Esophagus (tissue), 2 donors: Measurements from ENCODE around the gene SLC49A3. TPM values are rescaled to one million over a fixed set of nuclear protein-coding genes. Genes with fewer than 3 reads are reported as not detected.
"Not testable (repeated sequence)": the region's sequence is repeated elsewhere in the genome, so short reads cannot be mapped to it uniquely, and the experiment has no call there.

Experiments used
- H3K27ac ChIP-seq, 2 donors: one replicate each; pipeline ENCODE4 v1.5.1; 2013; ENCODE audit warnings: low read depth in 2 of 2, mild to moderate bottlenecking in 2 of 2, inconsistent platforms in 1 of 2, low read length in 1 of 2, moderate library complexity in 1 of 2
- H3K27me3 ChIP-seq, 2 donors: one replicate each; pipeline ENCODE4 v1.6.1; 2013; ENCODE audit warnings: low read length in 2 of 2, control low read depth in 1 of 2, mild to moderate bottlenecking in 1 of 2; ENCODE audit not compliant: insufficient read depth in 2 of 2, control insufficient read depth in 1 of 2
- H3K36me3 ChIP-seq, 2 donors: one replicate each; pipeline ENCODE4 v1.6.1; 2013; ENCODE audit warnings: low read length in 1 of 2; ENCODE audit not compliant: control insufficient read depth in 2 of 2, insufficient read depth in 2 of 2
- H3K4me1 ChIP-seq, 2 donors: one replicate each; pipeline ENCODE4 v1.6.1; 2013; ENCODE audit warnings: low read length in 1 of 2; ENCODE audit not compliant: control insufficient read depth in 2 of 2, insufficient read depth in 2 of 2
- H3K4me3 ChIP-seq, 2 donors: one replicate each; pipeline ENCODE4 v1.5.1; 2013; ENCODE audit warnings: low read length in 2 of 2, mild to moderate bottlenecking in 2 of 2, low read depth in 1 of 2, moderate library complexity in 1 of 2
- H3K9me3 ChIP-seq, 2 donors: one replicate each; pipeline ENCODE4 v1.6.1; 2013; ENCODE audit warnings: mild to moderate bottlenecking in 2 of 2, low read depth in 1 of 2, low read length in 1 of 2, moderate library complexity in 1 of 2; ENCODE audit not compliant: control insufficient read depth in 2 of 2, insufficient read depth in 1 of 2
- WGBS, 2 donors: extraction: QIAGEN DNeasy Blood & Tissue Kit; methylation state at CpG; one replicate each; pipeline ENCODE4 v1.1.7; 2013; 5-methylcytosine and 5-hydroxymethylcytosine counted together
- polyA plus RNA-seq, 2 donors: library from polyadenylated mRNA; stranded (reverse); fragments of 200-250 nt; gene quantifications; one replicate each; pipeline ENCODE4 v1.2.3, GENCODE V29; 2013
- donor health status: healthy with polysubstance abuse.
- donor health status: Bipolar disorder and iron deficiency.

The SLC49A3 gene
- polyA plus RNA-seq, 2 donors: 3.8 to 7.2 TPM

DNA sequence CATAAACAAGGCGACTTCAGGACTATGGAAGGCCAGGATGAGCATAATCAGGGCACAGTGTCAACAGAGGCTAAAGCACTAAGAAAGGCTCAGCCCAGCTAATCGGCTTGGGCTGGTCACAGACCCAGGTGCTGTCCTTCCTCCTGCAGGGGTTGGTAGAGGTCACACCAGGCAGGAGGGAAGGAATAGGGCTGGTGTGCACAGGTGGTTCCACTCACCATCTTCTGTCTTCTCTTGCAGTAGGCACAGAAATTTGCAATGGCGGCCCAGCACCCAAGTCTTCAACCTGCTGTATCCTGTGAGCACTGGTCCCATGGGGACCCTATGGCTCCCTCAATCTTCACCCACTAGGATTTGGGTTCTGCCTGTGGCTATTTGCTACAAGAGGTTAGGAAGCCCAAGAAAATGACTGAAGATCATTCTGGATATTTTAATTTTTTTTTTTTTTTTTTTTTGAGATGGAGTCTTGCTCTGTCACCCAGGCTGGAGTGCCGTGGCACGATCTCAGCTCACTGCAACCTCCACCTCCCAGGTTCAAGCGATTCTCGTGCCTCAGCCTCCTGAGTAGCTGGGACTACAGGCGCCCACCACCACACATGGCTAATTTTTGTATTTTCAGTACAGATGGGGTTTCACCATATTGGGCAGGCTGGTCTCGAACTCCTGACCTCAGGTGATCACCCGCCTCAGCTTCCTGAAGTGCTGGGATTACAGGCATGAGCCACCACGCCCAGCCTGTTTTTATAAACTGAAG, 19.0 kb downstream of the SLC49A3 start:
- 84 to 90% methylated on average over 11 of the region's 11 CpGs for WGBS, 2 donors
- H3K27ac ChIP-seq, H3K4me1 ChIP-seq, H3K4me3 ChIP-seq, H3K27me3 ChIP-seq, H3K9me3 ChIP-seq: not testable (repeated sequence)
- H3K36me3 ChIP-seq: peaks cover 7 to 12% of the 10 kb centered on the region in 2 donors

DNA sequence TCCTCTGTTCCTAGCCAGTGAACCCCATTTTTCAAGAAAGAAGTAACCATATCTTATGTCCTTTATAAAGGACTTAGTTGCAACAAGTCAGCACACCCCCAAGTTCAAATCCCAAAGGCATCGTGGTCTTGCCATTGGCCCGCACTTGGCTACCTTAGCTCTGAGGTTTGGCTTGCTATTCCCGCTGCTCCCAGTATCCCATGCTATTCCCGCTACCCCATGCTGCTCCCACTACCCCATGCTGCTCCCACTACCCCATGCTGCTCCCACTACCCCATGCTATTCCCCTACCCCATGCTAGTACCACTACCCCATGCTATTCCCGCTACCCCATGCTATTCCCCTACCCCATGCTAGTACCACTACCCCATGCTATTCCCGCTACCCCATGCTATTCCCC, 20.7 kb downstream of the SLC49A3 start:
- 87 to 96% methylated on average over 6 of the region's 6 CpGs for WGBS, 2 donors

DNA sequence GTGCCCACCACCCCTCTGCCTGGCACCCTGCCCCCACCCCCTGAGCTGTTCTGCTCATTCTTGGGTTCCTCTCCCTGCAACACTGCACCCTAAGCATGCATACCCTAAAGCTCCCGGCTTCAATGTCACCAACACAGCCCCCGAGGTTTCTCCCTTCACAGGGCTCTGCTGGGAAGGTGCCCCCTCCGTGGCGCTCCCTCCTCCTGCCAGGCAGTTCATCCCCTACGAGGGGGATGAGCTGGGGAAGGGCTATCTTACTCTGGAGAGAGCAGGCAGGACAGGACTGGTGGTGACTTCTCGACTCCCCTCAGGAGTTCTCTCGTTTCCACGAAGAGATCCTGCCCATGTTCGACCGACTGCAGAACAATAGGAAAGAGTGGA, 21.4 kb downstream of the SLC49A3 start:
- H3K4me1 ChIP-seq: peaks cover 2 to 6% of the 10 kb centered on the region in 2 donors
- H3K9me3 ChIP-seq: no peaks in the 10 kb centered on the region
- H3K36me3 ChIP-seq: peaks cover 7 to 12% of the 10 kb centered on the region in 2 donors
- 52 to 62% methylated on average over 10 of the region's 10 CpGs for WGBS, 2 donors
- no peak overlapping the region for H3K27ac ChIP-seq
- no peak overlapping the region for H3K4me3 ChIP-seq
- no peaks in the 10 kb centered on the region for H3K27me3 ChIP-seq

More for the DNA sequence above, 20.7 kb downstream of the SLC49A3 start:
- H3K27ac ChIP-seq, H3K4me1 ChIP-seq, H3K9me3 ChIP-seq, H3K27me3 ChIP-seq, H3K4me3 ChIP-seq: not testable (repeated sequence)
- H3K36me3 ChIP-seq: peaks cover 7 to 12% of the 10 kb centered on the region in 2 donors

DNA sequence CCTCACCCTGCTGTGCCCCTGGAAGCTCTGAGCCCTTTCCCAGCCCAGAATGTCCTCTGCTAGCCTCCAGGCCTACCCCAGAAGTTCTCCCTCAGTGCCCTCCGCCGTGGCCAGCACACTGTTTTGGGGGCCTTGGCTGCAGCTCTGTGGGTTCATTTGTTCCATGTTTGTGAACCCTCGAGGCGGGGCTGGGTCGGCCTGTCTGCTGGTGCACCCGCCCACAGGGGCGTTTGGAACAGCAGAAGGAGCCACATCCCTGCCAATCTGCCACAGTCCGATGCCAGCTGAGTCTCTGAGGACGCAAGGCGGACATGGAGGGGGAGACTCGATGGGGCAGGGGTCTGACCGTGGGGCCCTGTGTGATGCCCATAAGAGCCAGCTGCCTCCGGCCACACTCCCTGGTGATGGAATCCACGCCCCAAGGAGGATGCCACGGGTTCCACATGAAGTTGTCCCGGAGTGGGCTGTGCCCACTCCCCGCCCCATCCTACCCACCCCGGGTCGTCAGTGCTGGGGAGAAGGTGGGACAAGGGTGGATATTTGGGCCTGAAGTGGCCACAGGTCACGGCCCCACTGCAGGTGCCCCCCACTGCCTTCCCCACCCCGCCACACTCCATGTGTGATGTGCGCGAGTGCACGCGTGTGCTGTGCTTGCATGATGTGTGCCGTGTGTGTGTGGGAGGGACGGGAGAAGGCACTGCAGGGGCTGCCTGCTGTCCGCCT, 22.0 kb downstream of the SLC49A3 start:
- H3K9me3 ChIP-seq: no peaks in the 10 kb centered on the region
- 73 to 82% methylated on average over 28 of the region's 28 CpGs for WGBS, 2 donors
- H3K27me3 ChIP-seq: no peaks in the 10 kb centered on the region
- H3K27ac ChIP-seq: no peak overlapping the region
- H3K4me3 ChIP-seq: no peak overlapping the region
- H3K4me1 ChIP-seq: peaks cover 2 to 6% of the 10 kb centered on the region in 2 donors
- peaks cover 6 to 8% of the 10 kb centered on the region in 2 donors for H3K36me3 ChIP-seq

DNA sequence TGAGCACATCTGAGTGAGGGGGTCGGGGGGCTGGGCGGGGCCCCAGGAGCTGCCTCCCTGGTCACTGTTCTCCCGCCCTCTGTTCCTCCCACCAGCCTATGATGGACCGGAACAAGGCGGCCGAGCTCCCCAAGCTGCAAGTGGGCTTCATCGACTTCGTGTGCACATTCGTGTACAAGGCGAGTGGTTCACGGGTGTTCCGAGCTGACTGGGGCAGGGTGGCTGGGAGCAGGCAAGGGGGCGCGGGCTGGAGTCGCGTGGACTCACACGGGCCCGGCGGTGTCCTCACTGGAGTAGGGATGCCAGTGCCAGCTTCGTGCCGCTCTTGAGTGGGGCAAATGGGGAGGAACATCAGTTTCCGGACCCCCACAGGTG, 22.5 kb downstream of the SLC49A3 start:
- Histone ChIP-seq H3K4me1 (peaks cover 2 to 6% of the 10 kb centered on the region in 2 donors), H3K36me3 (peaks cover under 1 to 4% of the 10 kb centered on the region in 2 donors), H3K27me3 (no peaks in the 10 kb centered on the region), H3K4me3 (no peak overlapping the region), H3K27ac (no peak overlapping the region), H3K9me3 (no peaks in the 10 kb centered on the region)
- WGBS, 2 donors: 81 to 83% methylated on average over 22 of the region's 22 CpGs

DNA sequence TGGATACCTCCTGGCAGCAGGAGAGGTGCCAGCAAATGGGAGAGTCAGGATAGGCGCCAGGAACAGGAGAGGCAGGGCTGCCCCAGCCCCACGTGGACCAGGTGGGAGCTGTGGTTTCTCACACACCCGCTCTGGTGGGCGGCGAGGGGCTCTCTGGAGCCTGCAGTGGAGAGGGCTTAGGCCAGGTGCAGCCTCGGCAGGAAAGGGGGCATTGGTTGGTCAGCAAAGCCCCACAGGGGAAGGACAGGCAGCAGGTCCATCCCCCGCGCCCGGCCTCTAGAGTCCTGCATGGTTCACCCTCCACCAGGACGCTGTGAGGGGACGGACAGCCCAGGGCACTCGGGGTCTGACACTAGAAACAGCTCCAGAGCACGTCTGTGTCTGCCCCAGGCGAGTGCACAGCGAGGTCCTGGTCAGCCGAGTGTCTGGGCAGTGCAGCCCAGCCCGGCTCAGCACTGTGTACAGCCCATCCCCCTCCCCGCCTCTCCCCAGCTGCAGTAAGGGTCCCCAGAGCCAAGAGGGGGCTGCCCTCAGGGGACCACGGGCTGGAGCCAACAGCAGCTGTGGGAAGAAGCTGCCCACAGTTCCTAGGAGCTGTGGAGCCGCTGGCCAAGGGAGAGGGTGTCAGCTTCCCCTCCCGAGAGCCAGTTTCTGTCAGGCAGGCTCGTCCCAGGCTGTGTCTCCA, 23.1 kb downstream of the SLC49A3 start:
- no peaks in the 10 kb centered on the region for H3K9me3 ChIP-seq
- WGBS, 2 donors: 65 to 67% methylated on average over 21 to 22 of the region's 22 CpGs
- H3K36me3 ChIP-seq: peaks cover 0 to 2% of the 10 kb centered on the region in 2 donors
- peaks cover 2 to 6% of the 10 kb centered on the region in 2 donors for H3K4me1 ChIP-seq
- H3K27ac ChIP-seq: no peak overlapping the region
- no peak overlapping the region for H3K4me3 ChIP-seq
- H3K27me3 ChIP-seq: no peaks in the 10 kb centered on the region

DNA sequence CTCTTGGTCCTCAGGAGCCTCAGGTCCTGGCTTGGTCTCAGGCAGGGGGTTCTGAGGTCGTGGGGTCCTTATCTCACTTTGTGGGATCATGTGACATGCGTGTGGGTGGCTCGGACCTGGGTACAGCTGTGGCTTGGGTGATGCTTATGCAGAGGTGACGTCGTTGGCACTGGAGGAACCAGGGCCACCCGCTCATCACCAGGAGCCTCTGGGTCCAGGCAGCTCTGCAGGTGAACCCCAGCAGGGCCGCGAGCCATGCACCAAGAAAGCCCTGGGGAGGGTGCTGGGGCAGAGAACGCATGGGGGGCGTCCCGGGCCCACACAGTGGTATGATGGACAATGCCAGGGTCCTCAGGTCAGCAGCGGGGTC, 23.6 kb downstream of the SLC49A3 start:
- no peak overlapping the region for H3K27ac ChIP-seq
- peaks cover 2 to 6% of the 10 kb centered on the region in 2 donors for H3K4me1 ChIP-seq
- no peak overlapping the region for H3K4me3 ChIP-seq
- H3K27me3 ChIP-seq: no peaks in the 10 kb centered on the region
- no peaks in the 10 kb centered on the region for H3K9me3 ChIP-seq
- no peaks in the 10 kb centered on the region for H3K36me3 ChIP-seq
- 83 to 87% methylated on average over 12 of the region's 12 CpGs for WGBS, 2 donors

DNA sequence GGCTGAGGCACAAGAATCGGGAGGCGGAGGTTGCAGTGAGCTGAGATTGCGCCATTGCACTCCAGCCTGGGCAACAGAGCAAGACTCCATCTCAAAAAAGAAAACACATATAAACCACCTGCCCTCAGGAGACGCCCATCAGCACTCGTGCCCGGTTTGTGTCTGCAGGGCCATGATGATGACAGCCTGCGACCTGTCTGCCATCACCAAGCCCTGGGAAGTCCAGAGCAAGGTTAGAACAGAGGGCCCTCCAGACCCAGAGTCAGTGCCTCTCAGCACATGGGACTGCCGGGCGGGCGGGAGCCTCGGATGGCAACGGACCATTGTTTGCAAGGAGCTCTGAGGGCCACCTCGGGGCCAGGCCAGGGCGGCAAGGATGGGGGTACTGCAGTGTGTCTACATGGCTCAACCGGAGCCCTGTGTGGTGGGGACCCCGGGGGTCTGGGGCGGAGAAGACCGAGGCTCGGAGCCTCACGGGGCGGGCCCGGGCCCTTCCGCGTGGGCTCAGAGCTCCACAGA, 24.2 kb downstream of the SLC49A3 start:
- H3K9me3 ChIP-seq: no peaks in the 10 kb centered on the region
- peaks cover 2 to 6% of the 10 kb centered on the region in 2 donors for H3K4me1 ChIP-seq
- H3K27me3 ChIP-seq: no peaks in the 10 kb centered on the region
- H3K4me3 ChIP-seq: no peak overlapping the region
- no peak overlapping the region for H3K27ac ChIP-seq
- 96 to 97% methylated on average over 24 of the region's 24 CpGs for WGBS, 2 donors
- no peaks in the 10 kb centered on the region for H3K36me3 ChIP-seq
